Transverse colon (tissue), 4 donors: ENCODE data around the gene NEK9. TPM values are rescaled to one million over a fixed set of nuclear protein-coding genes. Genes with fewer than 3 reads are reported as not detected.
"Not testable (repeated sequence)": the region's sequence is repeated elsewhere in the genome, so short reads cannot be mapped to it uniquely, and the experiment has no call there.

Experiments
- DNase-seq: peaks from one replicate; pipeline ENCODE4 v3.0.0-alpha.2; 2019
- H3K27ac ChIP-seq, 4 donors: fragments of 200-600 bp; sonication (generic); 2 replicates each; pipeline ENCODE4 v1.5.1; 2016 to 2018; ENCODE audit warnings: inconsistent platforms in 4 of 4
- H3K27me3 ChIP-seq: fragments of 200-600 bp; sonication (generic); 2 replicates; pipeline ENCODE4 v1.5.1; 2017; ENCODE audit warnings: inconsistent platforms
- H3K36me3 ChIP-seq, 4 donors: fragments of 200-600 bp; sonication (generic); 2 replicates each; pipeline ENCODE4 v1.5.1; 2017 to 2019; ENCODE audit warnings: inconsistent platforms in 4 of 4
- H3K4me1 ChIP-seq, 4 donors: fragments of 200-600 bp; sonication (generic); 2 replicates each; pipeline ENCODE4 v1.5.1; 2017 to 2020; ENCODE audit warnings: inconsistent platforms in 4 of 4
- H3K4me3 ChIP-seq, 4 donors: fragments of 200-600 bp; sonication (generic); 1 replicate in 1 of 4; 2 replicates in 3 of 4; pipeline versions ENCODE4 v1.5.1 to v1.6.1; 2017 to 2019; ENCODE audit warnings: inconsistent platforms in 4 of 4
- H3K9me3 ChIP-seq, 2 donors: fragments of 200-600 bp; sonication (generic); 2 replicates each; pipeline ENCODE4 v1.5.1; 2017 to 2019; ENCODE audit warnings: inconsistent platforms in 2 of 2
- CTCF ChIP-seq, 5 experiments: fragments of 200-600 bp in 3 of 5; fragments of 450-650 bp in 2 of 5; sonication (generic) in 3 of 5; IDR thresholded peaks; 1 replicate in 2 of 5; 2 replicates in 3 of 5; pipeline ENCODE4 v1.5.1; 2016 to 2017; ENCODE audit warnings: antibody characterized with exemption in 5 of 5, inconsistent platforms in 3 of 5, mild to moderate bottlenecking in 2 of 5, moderate library complexity in 1 of 5
- EP300 ChIP-seq: sonication (generic); formaldehyde crosslinking; IDR thresholded peaks from one replicate; pipeline ENCODE4 v1.6.1; 2017; ENCODE audit warnings: antibody characterized with exemption, low read depth
- POLR2A ChIP-seq: fragments of 450-650 bp; IDR thresholded peaks from one replicate; pipeline ENCODE4 v1.6.1; 2016; ENCODE audit warnings: antibody characterized with exemption, mild to moderate bottlenecking, moderate library complexity
- POLR2AphosphoS5 ChIP-seq, 3 donors: sonication (generic); formaldehyde crosslinking; IDR thresholded peaks; one replicate each; pipeline ENCODE4 v1.6.1; 2016; ENCODE audit warnings: antibody characterized with exemption in 3 of 3
- WGBS, 2 donors: methylation state at CpG; one replicate each; pipeline ENCODE4 v1.1.5; 2018; ENCODE audit warnings: low coverage in 1 of 2; 5-methylcytosine and 5-hydroxymethylcytosine counted together
- in situ Hi-C, 4 donors: fragments of 200-750 bp; cut with MboI; loops; one replicate each; pipeline versions ENCODE4 v1.15.0 to v1.15.1; 2017; ENCODE audit warnings: low sequenced_read_pairs in 3 of 4, low pct_ligation_motif_present in 1 of 4, low pct_unique_long_range_greater_than_20kb in 1 of 4
- intact Hi-C: fragments of 100-400 bp; cut with DNase I; formaldehyde crosslinking; loops from one replicate; pipeline ENCODE4 v1.15.1; 2023; ENCODE audit warnings: low total_unique reads
- total RNA-seq, 4 donors: library from RNA; depleted of rRNA; stranded (reverse); fragments of >200 nt; gene quantifications; one replicate each; pipeline ENCODE4 v1.1.0, GENCODE V29; 2016

NEK9 gene
- total RNA-seq, 4 donors from 2014 or later, result 24.4 to 121 (median 53.4) TPM

GRCh38 chr14:75133597-75133996 is 6.7 kb upstream of the NEK9 start:
- Histone ChIP-seq H3K27me3 (no peaks in the 10 kb centered on the region), H3K9me3 (no peaks in the 10 kb centered on the region), H3K4me1 (peaks cover 4 to 28% (median 7%) of the 10 kb centered on the region in 4 donors), H3K36me3 (peaks cover 0 to 22% (median 7%) of the 10 kb centered on the region in 4 donors), H3K4me3 (no peak overlapping the region), H3K27ac (peak overlapping the region; percentile 18 to 69 (median 41))
- intact Hi-C loops (loop anchor here (2.0 to 5.0 kb wide), 2 partner anchors 163 to 349 kb away; no protein-coding TSS in a partner anchor), in situ Hi-C loops (loop anchor here (5.0 to 25.0 kb wide), 4 partner anchors 169 to 354 kb away; no protein-coding TSS in a partner anchor)
- no peak for TF ChIP-seq CTCF (IDR thresholded peaks at IDR 0.05)
- no peak for DNase-seq
- 65 to 87% methylated on average over 2 of the region's 2 CpGs for WGBS, 2 donors

- in situ Hi-C loops, result loop anchor here (5.0 to 25.0 kb wide), 4 partner anchors 170 to 355 kb away; no protein-coding TSS in a partner anchor
- peaks cover 11 to 29% (median 15%) of the 10 kb centered on the region in 4 donors for H3K4me1 ChIP-seq
- peaks cover 0 to 22% (median 7%) of the 10 kb centered on the region in 4 donors for H3K36me3 ChIP-seq
- DNase-seq, result peak; percentile 42
- intact Hi-C loops, result loop anchor here (2.0 to 5.0 kb wide), 2 partner anchors 164 to 350 kb away; no protein-coding TSS in a partner anchor
- no peak overlapping the region for H3K4me3 ChIP-seq
- no peaks in the 10 kb centered on the region for H3K9me3 ChIP-seq
- 18 to 35% methylated on average over 3 to 4 of the region's 4 CpGs for WGBS, 2 donors
- H3K27me3 ChIP-seq, result no peaks in the 10 kb centered on the region
- TF ChIP-seq EP300 (no peak), POLR2AphosphoS5 (IDR thresholded peaks at IDR 0.05) (no peak), CTCF (IDR thresholded peaks at IDR 0.05) (peak; percentile 64 to 92 (median 73)), POLR2A (no peak)
- peak overlapping the region; percentile 26 to 69 (median 51) for H3K27ac ChIP-seq
Observed at GRCh38 chr14:75132382-75133086, 5.7 kb upstream of the NEK9 start.

GRCh38 chr14:75128596-75128990 is 1.7 kb upstream of the NEK9 start:
- peaks cover 0 to 5% (median 0%) of the 10 kb centered on the region in 4 donors for H3K36me3 ChIP-seq
- H3K27me3 ChIP-seq, result no peaks in the 10 kb centered on the region
- no peak overlapping the region for H3K4me3 ChIP-seq
- WGBS, 2 donors, result 57 to 79% methylated on average over 2 to 5 of the region's 5 CpGs
- TF ChIP-seq POLR2AphosphoS5 (IDR thresholded peaks at IDR 0.05), result no peak
- H3K27ac ChIP-seq, result peak overlapping the region; percentile 95 to 97 (median 96)
- intact Hi-C loops, result no loop called here
- H3K4me1 ChIP-seq, result peaks cover 19 to 52% (median 30%) of the 10 kb centered on the region in 4 donors
- no peaks in the 10 kb centered on the region for H3K9me3 ChIP-seq
- DNase-seq, result no peak
- in situ Hi-C loops, result loop anchor here in 2 of 4 donors (25.0 kb wide), 1 partner anchor 359 kb away; no protein-coding TSS in a partner anchor

- in situ Hi-C loops, result loop anchor here in 2 of 4 donors (25.0 kb wide), 1 partner anchor 359 kb away; no protein-coding TSS in a partner anchor
- Histone ChIP-seq H3K36me3 (no peaks in the 10 kb centered on the region), H3K4me3 (peak overlapping the region in 3 of 4 donors; percentile 52 to 80 (median 74)), H3K27ac (peak overlapping the region; percentile 95 to 97 (median 96)), H3K4me1 (peaks cover 19 to 54% (median 30%) of the 10 kb centered on the region in 4 donors), H3K9me3 (no peaks in the 10 kb centered on the region), H3K27me3 (no peaks in the 10 kb centered on the region)
- intact Hi-C loops, result no loop called here
- DNase-seq, result peak; percentile 36
- 62 to 81% methylated on average over 5 to 10 of the region's 10 CpGs for WGBS, 2 donors
- TF ChIP-seq POLR2A (no peak), EP300 (no peak), POLR2AphosphoS5 (IDR thresholded peaks at IDR 0.05) (no peak), CTCF (IDR thresholded peaks at IDR 0.05) (no peak)
Observed at GRCh38 chr14:75127903-75128595, 1.2 kb upstream of the NEK9 start.

- in situ Hi-C loops, result loop anchor here in 2 of 4 donors (25.0 kb wide), 1 partner anchor 360 kb away; no protein-coding TSS in a partner anchor
- 13 to 17% methylated on average over 7 to 16 of the region's 16 CpGs for WGBS, 2 donors
- H3K36me3 ChIP-seq, intact Hi-C loops, H3K27me3 ChIP-seq, H3K9me3 ChIP-seq: not testable (repeated sequence)
- Histone ChIP-seq H3K4me3 (peak overlapping the region; percentile 52 to 80 (median 64)), H3K27ac (peak overlapping the region; percentile 95 to 97 (median 96)), H3K4me1 (peaks cover 19 to 48% (median 27%) of the 10 kb centered on the region in 4 donors)
- peak; percentile 55 for DNase-seq
Observed at GRCh38 chr14:75127474-75127820, 599 bp upstream of the NEK9 start.
